ENCODE results near the gene ESX1. TPM values are rescaled to one million over a fixed set of nuclear protein-coding genes. Genes with fewer than 3 reads are reported as not detected.

ESX1 gene
- total and polyA plus RNA-seq, 2 of the 4 experiments (the other 2 are of a cell fraction), result not detected

GRCh38 chrX:104250470-104250869 is 4.3 kb downstream of the ESX1 start:
- H3K9ac ChIP-seq (ENCODE audit: low read depth, low read length), result no peak overlapping the region
- no peak overlapping the region for H2BK15ac ChIP-seq (ENCODE audit: low read depth, low read length)
- no peak overlapping the region for H3K4ac ChIP-seq (ENCODE audit: low read depth, low read length)
- BruUV-seq (replicated peaks), result no TSS peak
- H4K20me1 ChIP-seq (ENCODE audit: insufficient read depth, low read length), result no peaks in the 10 kb centered on the region
- no peak overlapping the region for H2BK120ac ChIP-seq (ENCODE audit: low read depth, low read length)
- no peak overlapping the region for H3K4me2 ChIP-seq (ENCODE audit: low read depth, low read length)
- H3K27ac ChIP-seq (ENCODE audit: insufficient read depth, low read length), result no peak overlapping the region
- no peak overlapping the region for H2AK5ac ChIP-seq (ENCODE audit: low read depth, low read length)
- H2AFZ ChIP-seq (replicated peaks; ENCODE audit: low read length, poor library complexity), result peak overlapping the region; percentile 27
- no peaks in the 10 kb centered on the region for H3K36me3 ChIP-seq (ENCODE audit: control insufficient read depth, insufficient read depth, low read length)
- no peak overlapping the region for H2AK9ac ChIP-seq (replicated peaks; ENCODE audit: low read depth, low read length, poor library complexity)
- H3K9me3 ChIP-seq (ENCODE audit: control insufficient read depth, insufficient read depth, low read length), result peaks cover 2% of the 10 kb centered on the region; the same call in 1 of the 2 replicates
- H4K8ac ChIP-seq (ENCODE audit: low read depth in 2 of 2, low read length in 2 of 2), result no peak overlapping the region
- H3K79me1 ChIP-seq (ENCODE audit: low read depth in 1 of 2, low read length in 2 of 2), result no peaks in the 10 kb centered on the region
- no peak overlapping the region for H4K91ac ChIP-seq (ENCODE audit: insufficient read depth, low read depth, low read length)
- no peak overlapping the region for H3K18ac ChIP-seq (ENCODE audit: low read depth, low read length)
- H3K4me1 ChIP-seq (ENCODE audit: control insufficient read depth, insufficient read depth, low read length), result no peaks in the 10 kb centered on the region
- no peaks in the 10 kb centered on the region for H3K9me1 ChIP-seq (ENCODE audit: insufficient read depth, low read length)
- dilution Hi-C loops (cut with HindIII; ENCODE audit: low sequenced_read_pairs, unreplicated experiment) (no loop called here), in situ Hi-C loops (cut with MboI; ENCODE audit: low sequenced_read_pairs) (no loop called here), intact Hi-C loops (cut with micrococcal nuclease) (no loop called here)
- WGBS, 2 experiments (ENCODE audit: extremely low coverage in 2 of 2, insufficient read length in 1 of 2), result 90% methylated on average over 8 of the region's 17 CpGs; no CpG with 5 or more reads in 1 of the 2 experiments
- no peak for ATAC-seq (ENCODE audit: low read depth)
- DNase-seq, result no peak
- no peak overlapping the region for H3K14ac ChIP-seq (replicated peaks; ENCODE audit: low read depth, low read length)
- H3K56ac ChIP-seq (ENCODE audit: extremely low read depth, insufficient read depth, low read length), result no peak overlapping the region
- no peak overlapping the region for H4K5ac ChIP-seq (ENCODE audit: low read depth, low read length)
- no peak overlapping the region for H3K4me3 ChIP-seq (ENCODE audit: insufficient read depth, low read depth, low read length)
- no peak overlapping the region for H2BK5ac ChIP-seq (ENCODE audit: low read depth, low read length, poor library complexity, severe bottlenecking)
- H3K27me3 ChIP-seq (ENCODE audit: control insufficient read depth, insufficient read depth, low read length), result peaks cover 43% of the 10 kb centered on the region
- CTCF ChIA-PET, result no interaction called here
- TF ChIP-seq RFX5 (IDR thresholded peaks at IDR 0.05; ENCODE audit: low read depth, low read length), result no peak
- no peak for TF ChIP-seq ELK1 (IDR thresholded peaks at IDR 0.05; ENCODE audit: borderline replicate concordance, low read depth, low read length)
- no peak for TF ChIP-seq CEBPB (IDR thresholded peaks at IDR 0.05; ENCODE audit: low read depth, low read length)
- no peak for TF ChIP-seq POLR2A (IDR thresholded peaks at IDR 0.05; ENCODE audit: low read depth, low read length)
- no peak for TF ChIP-seq RAD21 (IDR thresholded peaks at IDR 0.05; ENCODE audit: low read length)
- TF ChIP-seq MAZ (IDR thresholded peaks at IDR 0.05; ENCODE audit: borderline replicate concordance, low read depth, low read length), result no peak
- TF ChIP-seq USF2 (IDR thresholded peaks at IDR 0.05; ENCODE audit: low read depth, low read length), result no peak
- TF ChIP-seq FOS (IDR thresholded peaks at IDR 0.05; ENCODE audit: low read depth, low read length), result no peak
- no peak for TF ChIP-seq CHD1 (IDR thresholded peaks at IDR 0.05; ENCODE audit: low read depth, low read length)
- no peak for TF ChIP-seq NFE2L2 (IDR thresholded peaks at IDR 0.05; ENCODE audit: low read depth, low read length)
- TF ChIP-seq BHLHE40 (IDR thresholded peaks at IDR 0.05; ENCODE audit: low read depth, low read length), result no peak
- no peak for TF ChIP-seq MAFK (IDR thresholded peaks at IDR 0.05; ENCODE audit: low read depth, low read length)
- no peak for TF ChIP-seq SMC3 (IDR thresholded peaks at IDR 0.05; ENCODE audit: low read depth, low read length)
- no peak for TF ChIP-seq RCOR1 (IDR thresholded peaks at IDR 0.05; ENCODE audit: insufficient replicate concordance, low read length)
- no peak for TF ChIP-seq CTCF (conservative IDR thresholded peaks at IDR 0.05; ENCODE audit: low read depth, low read length)
- TF ChIP-seq MXI1 (IDR thresholded peaks at IDR 0.05; ENCODE audit: borderline replicate concordance, low read depth, low read length), result no peak
- no peak overlapping the region for H3K23ac ChIP-seq (ENCODE audit: low read depth, low read length)
- H2BK20ac ChIP-seq (ENCODE audit: low read depth, low read length), result no peak overlapping the region
- POLR2A ChIA-PET (ENCODE audit: unreplicated experiment), result no interaction called here

Data from IMR-90 (cell line).